Heart right ventricle (tissue), 16 donors: ENCODE measurements around the gene LTBP1. TPM values are rescaled to one million over a fixed set of nuclear protein-coding genes. Genes with fewer than 3 reads are reported as not detected.

ENCODE experiments used
- ATAC-seq, 8 donors: fragments of 200-7000 bp; cut with Tn5 transposase; one replicate each; pipeline ENCODE4 v1.9.1; 2020; ENCODE audit warnings: mild to moderate bottlenecking in 8 of 8, moderate library complexity in 8 of 8, moderate number of reproducible peaks in 1 of 8
- DNase-seq, 2 donors: peaks; one replicate each; pipeline ENCODE4 v3.0.0-alpha.2; 2020
- H3K27ac ChIP-seq, 10 donors: fragments of 200-600 bp; sonication (generic) in 2 of 10; one replicate each; pipeline versions ENCODE4 v1.5.0 to v1.8.0; 2020 to 2022; ENCODE audit warnings: mild to moderate bottlenecking in 3 of 10
- H3K27me3 ChIP-seq, 7 donors: fragments of 200-600 bp; one replicate each; pipeline ENCODE4 v1.8.0; 2021 to 2022; ENCODE audit warnings: mild to moderate bottlenecking in 2 of 7
- H3K36me3 ChIP-seq, 9 donors: fragments of 200-600 bp; sonication (generic) in 1 of 9; one replicate each; pipeline versions ENCODE4 v1.5.0 to v1.8.0; 2020 to 2022; ENCODE audit warnings: mild to moderate bottlenecking in 2 of 9
- H3K4me1 ChIP-seq, 9 donors: fragments of 200-600 bp; sonication (generic) in 1 of 9; one replicate each; pipeline versions ENCODE4 v1.5.0 to v1.8.0; 2020 to 2022; ENCODE audit warnings: mild to moderate bottlenecking in 4 of 9
- H3K4me3 ChIP-seq, 10 donors: fragments of 200-600 bp; sonication (generic) in 2 of 10; one replicate each; pipeline versions ENCODE4 v1.5.0 to v1.8.0; 2020 to 2022; ENCODE audit warnings: mild to moderate bottlenecking in 7 of 10, moderate library complexity in 2 of 10
- H3K9me3 ChIP-seq, 11 donors: fragments of 200-600 bp in 10 of 11; sonication (generic) in 2 of 11; one replicate each; pipeline versions ENCODE4 v1.5.0 to v1.8.0; 2013 to 2022; ENCODE audit warnings: mild to moderate bottlenecking in 2 of 11, control low read depth in 1 of 11, moderate library complexity in 1 of 11
- WGBS, 2 donors: extraction: QIAGEN DNeasy Blood & Tissue Kit; methylation state at CpG; one replicate each; pipeline ENCODE4 v1.1.7; 2013; ENCODE audit warnings: inconsistent platforms in 1 of 2; 5-methylcytosine and 5-hydroxymethylcytosine counted together
- intact Hi-C, 10 donors: fragments of 100-400 bp; cut with DNase I; formaldehyde crosslinking; loops; one replicate each; pipeline versions ENCODE4 v1.11.1 to v1.14.2; 2022
- polyA plus RNA-seq, 2 donors: library from polyadenylated mRNA; stranded (reverse); fragments of 200-250 nt; gene quantifications; one replicate each; pipeline ENCODE4 v1.2.3, GENCODE V29; 2013
- total RNA-seq, 10 donors: library from RNA; stranded (reverse); fragmentation: NEBNext Ultra II Directional in 3 of 10; extraction: Animal tissue kit (Norgen Biotek cat#: 25700) in 3 of 10; gene quantifications; one replicate each; pipeline versions ENCODE4 v1.2.1 to v1.2.4, GENCODE V29; 2021 to 2023
- TF ChIP-seq, protein P1 (sequence below), 9 donors: fragments of 200-600 bp; sonication (generic) in 2 of 9; IDR thresholded peaks; one replicate each; pipeline versions ENCODE4 v1.5.0 to v1.8.0; 2021 to 2022; ENCODE audit warnings: antibody characterized with exemption in 9 of 9, mild to moderate bottlenecking in 5 of 9, moderate library complexity in 1 of 9
- donor health status: Arrhythmogenic right ventricular cardiomyopathy.
- donor health status: ischemic (EF 13 %, LVEDD 7.1; RV severe dilation, severe dysfunction).
- donor health status: healthy with polysubstance abuse.
- donor health status: DM: no; HTN: yes; CAD: no.
- donor health status: DM: no; HTN: no; CAD: no.
- donor health status: ischemic (EF 25% LVEDD 6.9; RV normal size, moderate dysfunction).
- donor health status: ischemic (EF 25% LVEDD 5.7; RV mildly dilated, moderate dysfunction).
- donor health status: healthy.
- donor health status: DM: yes; HTN: yes; CAD: no.
- donor health status: Ischemic cardiomyopathy.
- donor health status: ischemic (EF 35%, LVEDD 5.7; RV mildly dilated, moderate dysfunction).
- donor health status: nonischemic (EF 11% LVEDD 7.7; RV severe dilation, severe dysfunction).
- donor health status: DM: yes; HTN: yes; CAD: no.
- donor health status: PGD.
- donor health status: ischemic (EF 29% LVEDD 5.4; RV normal size, mild dysfunction).
- donor health status: nonischemic (EF 23%, LVEDD 6.1; RV moderate dilation, normal function).

Gene LTBP1
- total and polyA plus RNA-seq, 12 donors: 22.4 to 164 (median 84.3) TPM

DNA sequence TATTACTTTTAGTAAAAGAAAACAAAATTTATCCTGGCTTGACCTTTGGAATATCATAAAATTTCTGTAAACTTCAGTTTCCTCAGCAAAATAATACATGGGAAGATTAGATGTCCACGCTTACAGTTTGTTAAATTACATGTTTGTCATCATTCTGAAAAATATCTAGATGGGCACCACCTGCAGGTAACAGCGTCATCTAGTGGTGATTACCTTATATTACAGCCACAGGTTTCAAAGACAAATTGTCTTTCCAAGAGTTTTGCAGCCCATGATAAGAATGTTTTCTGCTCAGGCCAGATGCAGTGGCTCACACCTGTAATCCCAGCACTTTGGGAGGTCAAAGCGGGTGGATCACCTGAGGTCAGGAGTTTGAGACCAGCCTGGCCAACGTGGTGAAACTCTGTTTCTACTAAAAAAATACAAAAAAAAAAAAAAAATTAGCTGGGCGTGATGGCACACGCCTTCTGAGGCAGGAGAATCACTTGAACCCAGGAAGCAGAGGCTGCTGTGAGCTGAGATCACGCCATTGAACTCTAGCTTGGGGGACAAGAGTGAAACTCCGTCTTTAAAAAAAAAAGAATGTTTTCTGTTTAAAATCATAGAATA is 433.4 kb downstream of the LTBP1 start:
- H3K27me3 ChIP-seq: no peaks in the 10 kb centered on the region
- DNase-seq (no peak), ATAC-seq (no peak)
- H3K9me3 ChIP-seq: no peaks in the 10 kb centered on the region
- H3K4me3 ChIP-seq: no peak overlapping the region
- no peak overlapping the region for H3K27ac ChIP-seq
- H3K4me1 ChIP-seq: peaks cover 0 to 19% (median 7%) of the 10 kb centered on the region in 9 donors
- H3K36me3 ChIP-seq: no peaks in the 10 kb centered on the region
- WGBS, 2 donors: 82 to 84% methylated on average over 8 of the region's 8 CpGs
- intact Hi-C loops: no loop called here
- TF ChIP-seq, protein P1, sequence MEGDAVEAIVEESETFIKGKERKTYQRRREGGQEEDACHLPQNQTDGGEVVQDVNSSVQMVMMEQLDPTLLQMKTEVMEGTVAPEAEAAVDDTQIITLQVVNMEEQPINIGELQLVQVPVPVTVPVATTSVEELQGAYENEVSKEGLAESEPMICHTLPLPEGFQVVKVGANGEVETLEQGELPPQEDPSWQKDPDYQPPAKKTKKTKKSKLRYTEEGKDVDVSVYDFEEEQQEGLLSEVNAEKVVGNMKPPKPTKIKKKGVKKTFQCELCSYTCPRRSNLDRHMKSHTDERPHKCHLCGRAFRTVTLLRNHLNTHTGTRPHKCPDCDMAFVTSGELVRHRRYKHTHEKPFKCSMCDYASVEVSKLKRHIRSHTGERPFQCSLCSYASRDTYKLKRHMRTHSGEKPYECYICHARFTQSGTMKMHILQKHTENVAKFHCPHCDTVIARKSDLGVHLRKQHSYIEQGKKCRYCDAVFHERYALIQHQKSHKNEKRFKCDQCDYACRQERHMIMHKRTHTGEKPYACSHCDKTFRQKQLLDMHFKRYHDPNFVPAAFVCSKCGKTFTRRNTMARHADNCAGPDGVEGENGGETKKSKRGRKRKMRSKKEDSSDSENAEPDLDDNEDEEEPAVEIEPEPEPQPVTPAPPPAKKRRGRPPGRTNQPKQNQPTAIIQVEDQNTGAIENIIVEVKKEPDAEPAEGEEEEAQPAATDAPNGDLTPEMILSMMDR (IDR thresholded peaks at IDR 0.05): peak in 7 of 9 donors; percentile 34 to 54 (median 41)

- Histone ChIP-seq H3K9me3 (no peaks in the 10 kb centered on the region), H3K27ac (no peak overlapping the region), H3K36me3 (no peaks in the 10 kb centered on the region), H3K4me3 (no peak overlapping the region), H3K4me1 (peaks cover 0 to 19% (median 7%) of the 10 kb centered on the region in 9 donors), H3K27me3 (no peaks in the 10 kb centered on the region)
- intact Hi-C loops: no loop called here
- DNase-seq (no peak), ATAC-seq (no peak)
- TF ChIP-seq, protein P1 (IDR thresholded peaks at IDR 0.05): no peak
- 73 to 79% methylated on average over 2 of the region's 2 CpGs for WGBS, 2 donors
Measured at GRCh38 chr2:33380719-33381118, 434.0 kb downstream of the LTBP1 start.

GRCh38 chr2:33381301-33381858 is 434.6 kb downstream of the LTBP1 start:
- no peaks in the 10 kb centered on the region for H3K27me3 ChIP-seq
- intact Hi-C loops: no loop called here
- no peaks in the 10 kb centered on the region for H3K9me3 ChIP-seq
- H3K4me3 ChIP-seq: no peak overlapping the region
- no peak for DNase-seq
- WGBS, 2 donors: 91 to 93% methylated on average over 4 of the region's 4 CpGs
- H3K4me1 ChIP-seq: peaks cover 0 to 19% (median 7%) of the 10 kb centered on the region in 9 donors
- ATAC-seq: no peak
- TF ChIP-seq, protein P1 (IDR thresholded peaks at IDR 0.05): no peak
- H3K27ac ChIP-seq: no peak overlapping the region
- H3K36me3 ChIP-seq: peaks cover 0 to 4% (median 0%) of the 10 kb centered on the region in 9 donors

DNA sequence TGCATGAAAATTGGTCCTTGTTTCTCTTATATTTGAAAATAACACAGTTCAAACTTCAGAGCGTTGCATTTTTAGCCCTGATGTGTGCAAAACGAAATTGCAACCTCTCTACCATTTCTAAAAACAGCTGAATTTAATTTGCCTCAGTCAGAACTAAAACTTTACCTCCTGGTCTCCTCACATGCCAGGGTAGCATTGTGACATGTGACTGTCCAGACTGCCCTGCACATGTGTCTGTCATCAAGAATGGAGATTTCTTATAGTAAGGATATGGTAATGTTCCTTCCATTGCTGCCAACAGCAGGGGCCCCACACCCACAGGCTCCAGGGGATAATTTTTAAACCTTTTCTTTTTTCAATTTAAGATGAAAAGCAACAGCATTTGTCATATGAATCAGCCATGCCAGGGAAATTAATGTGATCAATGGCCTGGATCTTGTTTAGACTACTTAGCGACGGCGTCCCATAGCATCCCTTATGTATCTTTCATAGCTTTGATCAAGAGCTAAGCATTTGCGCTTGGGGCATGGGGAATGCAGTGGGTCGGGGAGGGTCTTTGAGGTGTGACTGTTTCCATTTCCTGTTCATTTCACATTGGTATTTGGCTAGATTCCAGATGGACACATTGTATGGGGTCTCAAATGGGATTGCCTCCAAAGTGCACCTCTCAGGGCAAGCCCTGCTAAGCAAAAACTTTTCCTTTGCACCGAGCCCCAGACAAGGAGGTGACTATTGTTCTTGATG is 437.3 kb downstream of the LTBP1 start:
- WGBS, 2 donors: 85 to 88% methylated on average over 8 of the region's 8 CpGs

More for the DNA sequence above, 437.3 kb downstream of the LTBP1 start:
- Histone ChIP-seq H3K4me1 (peaks cover 0 to 19% (median 7%) of the 10 kb centered on the region in 9 donors), H3K9me3 (no peaks in the 10 kb centered on the region), H3K27ac (no peak overlapping the region), H3K36me3 (peaks cover 0 to 16% (median 0%) of the 10 kb centered on the region in 9 donors), H3K27me3 (no peaks in the 10 kb centered on the region), H3K4me3 (no peak overlapping the region)
- intact Hi-C loops: no loop called here
- TF ChIP-seq, protein P1 (IDR thresholded peaks at IDR 0.05): no peak
- DNase-seq (no peak), ATAC-seq (peak in 2 of 8 donors; percentile 9)
